NCI-H226 (cell line): ENCODE measurements around the gene SLC13A3.

Source experiments
- DNase-seq: peaks from one replicate; pipeline ENCODE4 v3.0.0-alpha.2; 2015

The SLC13A3 gene

DNA sequence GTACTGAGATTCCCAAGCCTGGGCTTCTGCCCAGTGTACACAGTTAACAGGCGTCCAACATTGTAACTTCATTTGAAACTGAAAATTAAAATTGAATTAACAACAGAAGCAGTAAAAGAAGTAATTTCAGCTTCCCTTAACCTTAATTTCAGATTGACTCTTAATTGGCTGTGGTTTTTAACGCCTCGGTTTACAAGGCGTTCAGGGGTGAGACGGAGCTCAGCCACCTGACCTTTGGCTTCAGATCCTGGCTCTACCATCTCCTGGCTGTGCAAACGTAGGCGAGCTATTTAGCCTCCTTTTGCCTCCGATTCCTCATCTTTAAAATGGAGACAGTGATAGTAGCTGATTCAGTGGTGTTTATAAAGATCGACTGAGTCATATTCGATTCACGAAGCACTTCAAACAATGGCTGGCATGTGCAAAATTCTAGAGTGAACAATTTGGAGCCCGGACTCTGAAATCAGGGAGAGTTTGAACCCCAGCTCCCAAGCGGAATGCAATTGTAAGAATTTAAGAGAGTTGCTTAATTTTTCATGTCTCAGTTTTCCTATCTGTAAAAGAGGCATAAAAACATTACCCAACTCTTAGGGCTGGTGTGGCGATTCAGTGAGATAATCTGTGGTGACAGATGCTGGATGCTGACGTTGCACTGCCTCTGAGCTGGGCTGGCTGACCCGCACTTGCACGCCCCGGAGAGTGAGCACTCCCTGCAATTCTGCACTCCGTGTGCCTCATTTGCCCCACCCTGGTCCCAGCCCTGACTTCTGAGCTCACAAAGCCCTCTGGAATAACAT lies 77.3 kb downstream of the SLC13A3 start:
- DNase-seq = no peak

GRCh38 chr20:46573234-46573633 lies 78.0 kb downstream of the SLC13A3 start:
- DNase-seq = no peak

- no peak for DNase-seq
These were observed 78.5 kb downstream of the SLC13A3 start for GRCh38 chr20:46572790-46573189.

DNA sequence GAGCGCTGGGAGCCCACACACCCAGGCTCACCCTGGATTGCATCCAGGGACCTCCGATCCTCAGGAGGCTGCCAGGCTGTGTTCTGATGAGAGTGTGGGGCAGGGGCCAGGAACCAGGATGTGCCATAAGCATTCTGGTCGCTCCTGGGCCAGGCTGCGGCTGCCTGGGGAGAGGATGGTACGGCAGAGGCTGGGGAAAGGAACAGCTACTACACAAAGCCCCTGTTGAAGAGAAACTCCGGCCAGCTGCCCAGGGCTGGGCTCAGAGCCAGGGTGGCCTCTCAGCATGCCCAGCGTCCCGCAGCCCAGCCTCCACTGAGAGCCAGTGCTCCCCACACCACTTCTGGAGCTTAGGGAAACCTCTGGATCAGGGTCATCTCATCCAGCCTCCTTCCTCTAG lies 79.1 kb downstream of the SLC13A3 start:
- DNase-seq = no peak

GRCh38 chr20:46571418-46571817 lies 79.8 kb downstream of the SLC13A3 start:
- DNase-seq = no peak

GRCh38 chr20:46570956-46571355 lies 80.3 kb downstream of the SLC13A3 start:
- no peak for DNase-seq

DNA sequence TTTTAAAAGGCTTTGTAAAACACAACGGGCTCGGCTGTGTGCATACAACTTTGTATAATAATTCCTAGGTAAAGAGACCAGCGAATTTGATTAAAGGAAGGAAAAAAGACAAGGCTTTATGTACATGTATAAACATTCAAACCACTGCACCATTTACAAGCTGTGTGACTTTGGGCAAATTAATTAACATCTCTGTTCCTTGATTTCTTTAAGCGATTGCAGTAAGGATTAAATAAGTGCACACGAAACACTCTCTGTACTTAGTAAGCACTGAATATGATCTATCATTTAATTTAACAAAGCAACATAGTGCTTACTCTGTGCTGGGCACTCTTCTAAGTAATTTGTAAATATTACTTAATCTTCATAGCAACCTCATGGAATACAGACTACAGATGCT lies 81.3 kb downstream of the SLC13A3 start:
- DNase-seq = no peak

GRCh38 chr20:46568570-46569129 lies 82.6 kb downstream of the SLC13A3 start:
- no peak for DNase-seq

GRCh38 chr20:46566125-46566524 lies 85.1 kb downstream of the SLC13A3 start:
- DNase-seq = no peak

- DNase-seq = no peak
These were observed 86.9 kb downstream of the SLC13A3 start for GRCh38 chr20:46564241-46564957.

DNA sequence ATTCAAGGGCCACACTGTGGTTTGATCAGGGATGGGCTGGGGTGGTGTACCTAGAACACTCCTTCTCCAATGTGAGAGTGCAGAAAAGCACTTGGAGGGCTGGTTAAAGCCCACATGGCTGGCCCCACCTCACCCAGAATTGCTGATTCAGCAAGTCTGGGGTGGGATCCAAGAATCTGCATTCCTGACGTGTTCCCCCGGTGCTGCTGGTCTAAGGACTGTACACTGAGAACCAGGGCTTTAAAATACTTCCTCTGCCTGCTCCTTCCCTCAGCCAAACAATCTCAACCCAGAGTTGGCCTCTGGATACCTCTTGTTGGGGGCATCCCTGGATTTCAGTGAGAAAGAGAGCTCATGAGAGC lies 87.4 kb downstream of the SLC13A3 start:
- DNase-seq = no peak

GRCh38 chr20:46563170-46563859 lies 87.9 kb downstream of the SLC13A3 start:
- DNase-seq = no peak

- peak; percentile 16 for DNase-seq
These were observed 88.7 kb downstream of the SLC13A3 start for GRCh38 chr20:46562373-46563169.

- DNase-seq = no peak
These were observed 89.3 kb downstream of the SLC13A3 start for GRCh38 chr20:46562009-46562372.

GRCh38 chr20:46559685-46560440 lies 91.4 kb downstream of the SLC13A3 start:
- no peak for DNase-seq

- DNase-seq = no peak
These were observed 92.3 kb downstream of the SLC13A3 start for GRCh38 chr20:46559001-46559400.

GRCh38 chr20:46558511-46558959 lies 92.7 kb downstream of the SLC13A3 start:
- peak; percentile 78 for DNase-seq

DNA sequence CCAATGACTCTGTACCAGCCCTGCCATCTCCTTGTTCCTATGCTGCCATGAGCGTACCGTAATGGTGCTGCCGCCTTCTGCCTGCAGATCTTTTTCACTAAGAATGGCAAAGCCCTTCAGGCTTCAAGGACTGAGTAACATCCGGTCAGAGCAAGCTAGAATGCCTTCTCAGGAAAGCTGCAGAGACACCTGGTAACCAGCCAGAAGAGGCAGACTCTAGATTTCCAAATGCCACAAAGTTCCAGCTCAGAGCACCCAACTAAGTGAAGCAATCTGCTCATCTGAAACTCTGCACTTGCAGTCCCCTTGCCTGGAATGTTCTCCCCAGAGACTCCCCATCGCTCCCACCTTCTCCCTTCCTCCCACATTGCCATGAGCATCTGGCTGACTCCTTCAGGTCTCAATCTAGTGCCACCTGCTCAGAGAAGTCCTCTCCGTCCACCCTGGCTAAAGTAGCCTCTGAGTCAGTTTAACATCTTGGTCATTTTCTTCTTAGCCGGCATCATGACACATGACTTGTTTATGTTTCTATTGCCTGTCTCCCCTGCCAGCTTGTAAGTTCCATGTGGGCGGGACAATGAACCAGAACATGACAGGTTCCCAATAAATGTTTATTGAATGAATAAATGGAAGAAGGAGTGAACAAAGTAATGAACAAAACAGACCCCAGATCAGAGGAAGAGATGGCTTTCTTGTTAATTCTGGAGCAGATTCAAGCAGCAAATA lies 93.9 kb downstream of the SLC13A3 start:
- DNase-seq = peak; percentile 29

DNA sequence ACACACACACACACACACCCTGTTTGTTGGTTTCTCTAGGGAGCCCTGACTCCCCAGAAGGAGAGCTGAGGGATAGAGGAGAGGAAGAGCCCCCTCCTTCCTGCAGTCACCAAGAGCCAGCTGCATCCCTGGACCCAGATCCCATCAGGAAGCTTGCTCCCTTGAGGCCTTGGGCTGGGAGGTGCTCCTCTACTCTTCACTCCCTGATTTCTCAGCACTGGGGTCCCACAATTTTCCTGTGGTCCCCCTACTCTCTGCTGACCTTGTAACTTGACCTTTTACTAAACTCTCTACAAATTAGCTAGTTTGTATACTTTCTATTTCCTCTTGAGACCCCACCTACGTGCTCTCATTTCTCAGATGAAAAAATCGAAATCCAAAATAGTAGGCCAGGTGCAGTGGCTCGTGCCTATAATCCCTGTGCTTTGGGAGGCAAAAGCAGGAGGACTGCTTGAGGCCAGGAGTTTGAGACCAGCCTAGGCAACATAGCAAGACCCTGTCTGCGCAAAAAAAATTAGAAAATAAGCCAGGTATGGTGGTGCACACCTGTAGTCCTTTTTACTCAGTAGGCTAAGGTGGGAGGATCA lies 95.8 kb downstream of the SLC13A3 start:
- no peak for DNase-seq

DNA sequence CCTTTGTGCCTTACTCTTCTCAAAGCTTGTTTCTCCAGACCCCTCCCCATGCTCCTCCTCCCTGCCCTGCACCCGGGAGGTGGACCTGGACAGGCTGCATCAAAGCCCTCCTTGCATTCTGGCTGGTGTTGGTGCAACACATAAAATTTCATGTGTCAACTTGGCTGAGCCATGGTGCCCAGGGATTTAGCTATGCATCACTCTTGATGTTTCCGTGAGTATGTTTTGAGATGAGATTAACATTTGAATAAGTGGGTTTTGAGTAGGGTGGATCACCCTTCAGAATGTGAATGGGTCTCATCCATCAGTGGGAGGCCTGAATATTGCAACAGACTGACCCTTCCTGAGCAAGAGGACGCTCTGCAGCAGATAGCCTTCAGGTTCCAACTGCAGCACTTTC lies 96.4 kb downstream of the SLC13A3 start:
- DNase-seq = no peak

DNA sequence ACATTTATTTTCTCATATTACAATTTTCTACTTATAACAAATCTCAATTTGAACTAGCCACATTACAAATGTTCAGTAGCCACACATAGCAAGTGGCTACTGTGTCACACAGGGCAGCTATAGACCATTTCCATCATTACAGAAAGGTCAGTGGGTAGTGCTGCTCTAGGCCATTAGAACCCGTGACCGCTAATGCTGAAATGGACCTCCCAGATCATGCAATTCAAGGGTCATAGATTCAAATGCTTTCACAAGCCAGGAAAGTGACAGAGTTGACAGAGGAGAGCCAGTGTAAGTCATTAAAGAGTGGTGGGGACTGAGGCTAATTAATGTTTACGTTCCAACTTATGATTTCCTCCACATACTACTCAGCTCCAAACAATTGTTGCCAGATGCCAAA lies 97.3 kb downstream of the SLC13A3 start:
- no peak for DNase-seq
